Brain microvascular endothelial cell (primary cell): Measurements from ENCODE around the gene ABCB4.

Source experiments
- DNase-seq: peaks from one replicate; pipeline ENCODE4 v3.0.0-alpha.2; 2020
- H3K27ac ChIP-seq: fragments of 250-450 bp; sonication (Bioruptor Pico); 2 replicates; pipeline ENCODE4 v1.5.1; 2020; ENCODE audit warnings: mild to moderate bottlenecking, moderate library complexity
- H3K27me3 ChIP-seq: fragments of 250-450 bp; sonication (Bioruptor Pico); replicated peaks from 2 replicates; pipeline ENCODE4 v1.5.1; 2020; ENCODE audit warnings: mild to moderate bottlenecking
- H3K36me3 ChIP-seq: fragments of 250-450 bp; sonication (Bioruptor Pico); replicated peaks from 2 replicates; pipeline ENCODE4 v1.5.1; 2020; ENCODE audit warnings: mild to moderate bottlenecking
- H3K4me3 ChIP-seq: 2 replicates; pipeline ENCODE4 v1.5.1; 2011; ENCODE audit warnings: low read depth, mild to moderate bottlenecking, control low read depth, low read length, moderate library complexity
- in situ Hi-C: cut with HindIII; loops from 2 replicates; pipeline ENCODE4 v1.10.0; 2017; ENCODE audit warnings: low sequenced_read_pairs, low pct_ligation_motif_present
- TF ChIP-seq, protein P1 (sequence below): IDR thresholded peaks from 2 replicates; pipeline ENCODE4 v1.5.1; 2011; ENCODE audit warnings: low read depth, mild to moderate bottlenecking, moderate library complexity, low read length, control low read depth, inconsistent platforms; ENCODE audit errors: missing control alignments

The ABCB4 gene

DNA sequence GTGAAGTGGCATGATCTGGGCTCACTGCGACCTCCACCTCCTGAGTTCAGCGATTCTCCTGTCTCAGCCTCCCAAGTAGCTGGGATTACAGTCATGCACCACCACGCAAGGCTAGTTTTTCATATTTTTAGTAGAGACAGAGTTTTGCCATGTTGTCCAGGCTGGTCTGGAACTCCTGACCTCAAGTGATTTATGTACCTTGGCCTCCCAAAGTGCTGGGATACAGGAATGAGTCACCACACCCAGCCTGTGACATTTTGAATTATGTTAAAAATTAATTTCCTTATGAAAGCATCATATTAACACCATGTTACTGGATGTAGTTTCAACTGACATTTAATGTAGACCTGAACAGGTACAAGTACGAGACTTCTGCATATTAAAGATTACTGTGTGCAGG lies 24.3 kb downstream of the ABCB4 start:
- Histone ChIP-seq H3K27me3 (no peaks in the 10 kb centered on the region), H3K27ac (no peak overlapping the region), H3K36me3 (no peaks in the 10 kb centered on the region), H3K4me3 (no peak overlapping the region)
- in situ Hi-C loops: no loop called here
- no peak for DNase-seq
- TF ChIP-seq, protein P1, sequence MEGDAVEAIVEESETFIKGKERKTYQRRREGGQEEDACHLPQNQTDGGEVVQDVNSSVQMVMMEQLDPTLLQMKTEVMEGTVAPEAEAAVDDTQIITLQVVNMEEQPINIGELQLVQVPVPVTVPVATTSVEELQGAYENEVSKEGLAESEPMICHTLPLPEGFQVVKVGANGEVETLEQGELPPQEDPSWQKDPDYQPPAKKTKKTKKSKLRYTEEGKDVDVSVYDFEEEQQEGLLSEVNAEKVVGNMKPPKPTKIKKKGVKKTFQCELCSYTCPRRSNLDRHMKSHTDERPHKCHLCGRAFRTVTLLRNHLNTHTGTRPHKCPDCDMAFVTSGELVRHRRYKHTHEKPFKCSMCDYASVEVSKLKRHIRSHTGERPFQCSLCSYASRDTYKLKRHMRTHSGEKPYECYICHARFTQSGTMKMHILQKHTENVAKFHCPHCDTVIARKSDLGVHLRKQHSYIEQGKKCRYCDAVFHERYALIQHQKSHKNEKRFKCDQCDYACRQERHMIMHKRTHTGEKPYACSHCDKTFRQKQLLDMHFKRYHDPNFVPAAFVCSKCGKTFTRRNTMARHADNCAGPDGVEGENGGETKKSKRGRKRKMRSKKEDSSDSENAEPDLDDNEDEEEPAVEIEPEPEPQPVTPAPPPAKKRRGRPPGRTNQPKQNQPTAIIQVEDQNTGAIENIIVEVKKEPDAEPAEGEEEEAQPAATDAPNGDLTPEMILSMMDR: no peak

DNA sequence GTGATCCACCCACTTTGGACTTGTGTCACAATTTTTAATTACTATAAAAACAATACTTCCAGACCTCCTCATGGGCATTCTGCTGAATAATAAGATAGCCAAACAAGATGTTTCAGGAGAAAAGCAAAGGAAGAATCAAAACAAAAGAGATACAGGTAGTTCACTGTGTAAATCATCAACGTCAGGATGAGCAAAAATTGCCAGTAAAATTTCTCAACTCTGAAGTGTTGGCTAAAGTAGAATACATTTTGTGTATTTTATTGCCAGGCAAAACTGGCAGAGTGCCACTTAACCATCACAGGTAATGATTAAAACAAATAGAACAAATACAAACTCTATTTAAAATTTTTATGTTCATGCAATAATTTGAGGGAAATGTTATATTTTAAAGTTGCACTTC lies 24.8 kb downstream of the ABCB4 start:
- in situ Hi-C loops: no loop called here
- Histone ChIP-seq H3K27ac (no peak overlapping the region), H3K27me3 (no peaks in the 10 kb centered on the region), H3K4me3 (no peak overlapping the region), H3K36me3 (no peaks in the 10 kb centered on the region)
- TF ChIP-seq, protein P1: no peak
- no peak for DNase-seq

DNA sequence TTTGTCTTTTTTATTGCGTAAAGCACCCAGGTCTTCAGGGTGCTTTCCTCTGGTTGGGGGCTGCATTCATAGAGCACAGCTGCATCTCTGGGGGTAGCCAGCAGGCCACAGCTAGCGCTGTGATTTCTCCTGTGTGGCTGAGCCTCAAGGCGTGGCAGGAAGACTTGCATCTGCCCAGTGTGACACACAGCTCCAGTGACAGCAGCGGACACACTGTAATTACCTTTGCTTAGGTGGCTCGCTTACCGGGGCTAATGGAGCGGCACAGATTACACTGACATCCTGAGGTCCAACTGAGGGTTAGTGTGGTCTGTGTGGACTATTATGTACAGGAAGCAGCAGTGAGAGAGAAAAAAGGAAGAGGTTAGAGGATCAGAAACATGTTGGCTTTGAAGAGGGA lies 27.1 kb downstream of the ABCB4 start:
- DNase-seq: no peak
- H3K36me3 ChIP-seq: no peaks in the 10 kb centered on the region
- in situ Hi-C loops: no loop called here
- TF ChIP-seq, protein P1: no peak
- no peaks in the 10 kb centered on the region for H3K27me3 ChIP-seq
- H3K27ac ChIP-seq: no peak overlapping the region
- no peak overlapping the region for H3K4me3 ChIP-seq

DNA sequence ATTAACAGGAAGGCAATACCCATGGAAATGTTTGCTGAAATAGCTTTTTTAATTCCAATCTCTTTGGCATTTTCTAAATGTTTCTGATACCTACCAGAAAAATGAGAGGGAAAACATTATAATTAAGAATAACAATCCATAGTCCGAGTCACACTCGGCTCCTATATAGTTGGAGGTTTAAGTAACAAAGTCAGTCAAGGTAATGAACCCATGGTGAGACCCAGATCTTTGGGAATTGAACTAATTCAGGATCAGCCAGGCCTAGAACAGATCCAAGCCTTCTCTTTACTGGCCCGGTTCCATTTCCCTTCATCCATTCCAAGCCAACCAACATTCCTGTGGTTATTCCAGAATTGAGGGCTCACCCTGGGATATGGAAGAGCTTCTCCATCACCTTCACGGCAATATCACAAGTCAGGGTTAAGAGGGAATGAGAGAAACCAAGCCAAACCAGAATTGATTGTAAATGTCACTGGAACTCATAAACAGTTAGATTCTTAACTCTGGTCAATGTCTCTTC lies 28.3 kb downstream of the ABCB4 start:
- TF ChIP-seq, protein P1: no peak
- Histone ChIP-seq H3K36me3 (no peaks in the 10 kb centered on the region), H3K4me3 (no peak overlapping the region), H3K27me3 (no peaks in the 10 kb centered on the region), H3K27ac (no peak overlapping the region)
- in situ Hi-C loops: no loop called here
- DNase-seq: no peak

DNA sequence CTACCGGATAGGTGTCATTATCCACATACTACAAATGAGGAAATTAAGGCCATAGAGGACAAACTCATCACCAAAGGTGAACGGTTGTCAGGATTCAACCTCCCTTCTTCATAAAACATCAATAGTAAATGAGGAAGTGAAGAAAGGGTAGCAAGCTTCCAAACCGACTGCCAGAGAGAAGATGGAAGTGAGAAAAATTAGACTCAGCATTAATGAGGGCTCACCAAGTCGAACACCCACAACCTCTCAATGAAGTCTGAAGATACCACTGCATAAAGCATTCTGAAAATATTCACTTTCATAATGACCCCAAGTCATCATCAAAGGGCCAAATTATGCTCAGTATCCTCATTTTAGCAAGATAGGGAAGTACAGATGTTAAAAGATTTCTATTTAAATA lies 29.6 kb downstream of the ABCB4 start:
- in situ Hi-C loops: no loop called here
- no peaks in the 10 kb centered on the region for H3K36me3 ChIP-seq
- TF ChIP-seq, protein P1: no peak
- no peaks in the 10 kb centered on the region for H3K27me3 ChIP-seq
- no peak for DNase-seq
- H3K4me3 ChIP-seq: no peak overlapping the region
- no peak overlapping the region for H3K27ac ChIP-seq

DNA sequence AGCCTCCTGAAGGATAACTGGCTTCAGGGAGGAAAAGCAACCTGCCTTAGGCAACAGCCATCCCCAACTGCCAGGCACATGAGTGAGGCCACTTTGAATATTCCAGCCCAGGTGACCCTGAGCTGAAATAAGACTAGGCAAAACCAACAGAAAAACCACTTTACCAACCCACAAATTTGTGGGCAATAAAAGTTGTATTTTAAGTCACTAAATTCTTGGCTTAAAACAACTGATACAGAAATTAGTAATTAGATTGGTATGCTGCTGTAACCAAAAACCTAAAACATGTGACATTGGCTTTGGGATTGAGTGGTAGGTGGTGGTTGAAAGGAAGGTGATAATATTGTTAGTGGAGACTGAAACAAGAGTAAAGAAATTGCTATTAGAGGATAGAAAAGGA lies 39.9 kb downstream of the ABCB4 start:
- no peak overlapping the region for H3K27ac ChIP-seq
- TF ChIP-seq, protein P1: no peak
- no peak for DNase-seq
- in situ Hi-C loops: no loop called here
- H3K36me3 ChIP-seq: no peaks in the 10 kb centered on the region
- H3K27me3 ChIP-seq: no peaks in the 10 kb centered on the region
- H3K4me3 ChIP-seq: no peak overlapping the region
